GM18526 (cell line): ENCODE data around the gene CTNNA2.

Experiments
- POLR2A ChIP-seq: IDR thresholded peaks from 3 replicates; pipeline ENCODE4 v1.6.1; 2011; ENCODE audit not compliant: insufficient read length; ENCODE audit errors: extremely low read depth

Gene CTNNA2

GRCh38 chr2:79638410-79638809 lies 125.6 kb downstream of the CTNNA2 start:
- no peak for TF ChIP-seq POLR2A

DNA sequence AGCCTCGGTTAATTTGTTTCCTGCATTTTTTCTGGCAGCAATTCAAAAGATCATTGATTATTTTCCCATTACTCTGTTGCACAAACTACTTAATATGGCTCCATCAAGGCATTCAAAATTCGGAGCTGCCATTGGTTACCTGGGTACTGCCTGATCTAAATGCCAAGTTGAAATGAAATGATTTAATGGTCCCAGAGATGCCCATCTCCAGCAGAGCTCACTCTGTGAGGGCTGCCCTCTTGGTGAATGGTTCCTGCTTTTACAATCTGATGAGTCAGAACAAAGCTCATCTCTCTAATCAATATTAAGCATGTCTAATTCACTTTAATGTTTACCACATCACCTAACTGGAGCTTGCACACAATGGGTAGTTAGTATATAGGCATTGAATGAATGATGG lies 126.1 kb downstream of the CTNNA2 start:
- TF ChIP-seq POLR2A = no peak

DNA sequence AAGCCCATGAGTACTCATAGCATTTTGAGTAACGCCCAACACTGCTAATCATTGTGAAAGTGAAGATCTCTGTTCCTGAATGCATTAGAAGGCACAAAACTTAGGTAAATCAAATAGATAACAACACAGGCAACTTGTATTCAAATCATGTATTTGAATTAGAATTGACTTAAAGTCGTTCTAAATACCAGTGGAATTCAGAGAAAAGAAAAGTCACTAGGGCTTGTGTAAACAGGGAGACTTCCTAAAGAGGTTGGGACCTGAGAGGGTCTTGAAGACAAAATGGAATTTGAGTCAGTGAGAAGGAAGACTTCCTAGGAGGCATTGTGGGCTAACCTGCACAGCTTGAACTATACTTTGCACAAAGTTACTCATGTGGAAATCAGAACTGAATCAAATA lies 127.2 kb downstream of the CTNNA2 start:
- TF ChIP-seq POLR2A = no peak

- TF ChIP-seq POLR2A = no peak
These were observed 136.7 kb downstream of the CTNNA2 start for GRCh38 chr2:79649531-79649930.

- no peak for TF ChIP-seq POLR2A
These were observed 147.7 kb downstream of the CTNNA2 start for GRCh38 chr2:79660557-79660956.

DNA sequence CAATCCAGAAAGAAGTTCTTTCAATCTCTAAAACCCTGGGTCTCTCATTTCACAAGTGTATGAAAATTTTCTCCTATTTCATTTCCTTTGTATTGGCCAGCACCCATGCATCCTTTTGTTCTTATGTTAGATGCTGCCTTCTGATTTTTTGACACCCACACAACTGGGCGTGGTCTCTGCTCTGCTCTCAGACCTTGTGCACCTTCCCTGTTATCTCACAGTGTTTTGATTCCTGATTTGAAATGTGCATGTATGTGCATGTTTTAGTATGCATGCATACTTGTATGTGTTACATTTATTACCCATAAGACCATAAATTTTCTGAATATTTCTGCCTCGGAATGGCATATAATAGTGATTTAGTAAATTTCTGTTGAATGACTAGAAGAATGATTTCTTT lies 152.2 kb downstream of the CTNNA2 start:
- TF ChIP-seq POLR2A = no peak

- no peak for TF ChIP-seq POLR2A
These were observed 153.6 kb downstream of the CTNNA2 start for GRCh38 chr2:79666430-79666829.

- no peak for TF ChIP-seq POLR2A
These were observed 156.9 kb downstream of the CTNNA2 start for GRCh38 chr2:79669714-79670113.

- no peak for TF ChIP-seq POLR2A
These were observed 157.3 kb downstream of the CTNNA2 start for GRCh38 chr2:79670198-79670597.

DNA sequence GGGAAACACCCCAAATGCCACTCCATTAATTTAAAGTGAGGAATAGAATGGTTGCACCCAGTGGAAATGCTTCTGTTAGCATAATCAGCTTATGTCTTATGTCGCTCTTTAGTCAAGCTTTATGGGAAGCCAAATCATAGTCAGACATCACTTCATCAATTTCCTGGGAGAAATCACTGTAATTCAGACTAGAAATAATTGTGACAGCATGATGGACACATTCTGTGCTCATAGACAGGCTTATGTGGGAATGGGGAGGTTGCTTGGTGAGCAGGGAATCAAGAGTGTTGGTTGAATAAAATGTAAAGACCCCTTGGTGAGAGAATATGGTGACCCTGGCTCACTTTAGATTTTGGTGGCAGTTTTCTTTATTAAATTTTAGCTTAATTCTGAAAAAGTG lies 174.0 kb downstream of the CTNNA2 start:
- no peak for TF ChIP-seq POLR2A

- no peak for TF ChIP-seq POLR2A
These were observed 182.4 kb downstream of the CTNNA2 start for GRCh38 chr2:79695248-79695647.

DNA sequence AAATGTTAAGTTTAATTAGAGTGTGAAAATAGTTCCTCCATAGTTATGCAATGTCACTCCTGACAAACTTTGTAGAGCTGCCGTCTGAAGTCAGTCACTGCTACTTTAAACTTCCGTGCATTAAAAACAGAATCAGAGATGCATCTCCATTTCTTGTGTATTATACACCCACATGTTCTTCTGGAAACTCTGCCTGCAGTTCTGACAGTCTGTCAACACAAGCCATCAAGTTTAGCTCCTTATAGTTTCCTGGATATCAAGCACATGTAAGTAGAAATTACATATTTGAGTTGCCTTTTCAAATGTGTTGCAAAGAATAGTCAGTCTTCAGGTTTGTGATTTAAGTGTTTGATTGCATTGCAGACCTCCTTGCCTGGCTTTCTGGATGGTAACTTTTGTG lies 184.3 kb downstream of the CTNNA2 start:
- TF ChIP-seq POLR2A = no peak

- no peak for TF ChIP-seq POLR2A
These were observed 187.8 kb downstream of the CTNNA2 start for GRCh38 chr2:79700651-79701050.

- TF ChIP-seq POLR2A = no peak
These were observed 190.1 kb downstream of the CTNNA2 start for GRCh38 chr2:79702905-79703304.

DNA sequence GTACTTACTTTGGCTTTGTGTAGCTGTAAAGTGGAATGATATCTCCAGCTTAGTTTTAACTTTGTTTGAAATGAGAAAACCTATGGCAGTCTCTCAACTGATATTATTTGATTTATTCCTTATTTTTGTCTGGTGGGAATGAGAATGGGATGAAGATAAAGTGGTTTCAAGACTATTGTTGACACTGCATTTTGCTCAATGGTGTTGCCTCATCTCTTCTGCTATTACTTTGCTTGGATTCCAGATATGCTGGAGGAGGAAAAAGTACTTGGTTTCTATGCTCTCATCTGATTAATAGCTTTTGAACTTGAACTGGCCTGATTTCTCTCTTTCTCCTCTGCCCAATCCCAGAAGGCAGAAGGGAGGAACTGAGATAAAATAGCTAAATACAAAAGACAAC lies 198.2 kb downstream of the CTNNA2 start:
- TF ChIP-seq POLR2A = no peak

DNA sequence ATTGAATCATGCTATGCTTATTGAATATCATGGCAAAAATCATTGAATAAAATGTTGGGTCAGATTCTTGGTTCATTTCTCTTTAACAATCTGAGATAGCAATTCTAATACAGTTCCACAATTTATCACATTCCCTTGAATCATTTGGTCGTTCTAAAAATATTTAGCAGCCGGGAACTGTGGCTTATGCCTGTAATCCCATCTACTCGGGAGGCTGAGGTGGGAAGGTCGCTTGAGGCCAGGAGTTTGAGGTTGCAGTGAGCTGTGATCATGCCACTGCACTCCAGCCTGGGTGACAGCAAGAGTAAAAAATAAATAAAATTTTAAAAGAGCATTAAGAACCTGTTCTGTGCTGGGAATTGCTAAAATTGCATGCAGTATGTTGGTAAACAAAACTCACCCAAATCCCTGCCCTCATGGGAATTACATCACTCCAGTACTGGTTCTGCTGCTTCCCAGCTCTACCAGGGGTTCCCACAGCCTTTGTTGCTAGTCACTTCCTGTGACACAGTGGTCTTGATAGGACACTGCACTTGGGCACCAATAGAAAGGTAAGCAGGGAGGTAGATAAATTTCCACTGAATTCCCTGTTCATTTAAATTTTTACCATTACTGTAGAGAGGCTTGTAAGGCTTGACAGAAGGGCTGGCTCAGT lies 200.4 kb downstream of the CTNNA2 start:
- TF ChIP-seq POLR2A = no peak

- no peak for TF ChIP-seq POLR2A
These were observed 201.4 kb downstream of the CTNNA2 start for GRCh38 chr2:79714283-79714682.

- no peak for TF ChIP-seq POLR2A
These were observed 202.5 kb downstream of the CTNNA2 start for GRCh38 chr2:79715338-79715737.

DNA sequence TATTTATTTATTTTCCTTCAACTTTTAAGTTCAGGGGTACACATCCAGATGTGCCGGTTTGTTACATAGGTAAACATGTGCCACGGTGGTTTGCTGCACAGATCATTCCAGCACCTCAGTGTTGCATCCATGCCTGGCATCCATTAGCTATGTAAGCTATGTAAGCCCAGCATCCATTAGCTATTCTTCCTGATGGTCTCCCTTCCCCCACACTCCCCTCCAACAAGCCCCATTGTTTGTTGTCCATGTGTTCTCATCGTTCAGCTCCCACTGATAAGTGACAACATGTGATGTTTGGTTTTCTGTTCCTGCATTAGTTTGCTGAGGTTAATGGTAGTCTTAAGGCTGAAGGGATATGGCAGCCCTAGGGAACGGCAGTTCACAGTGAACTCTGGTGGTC lies 203.4 kb downstream of the CTNNA2 start:
- TF ChIP-seq POLR2A = no peak
